Stimulated activated CD8-positive, alpha-beta memory T cell treated with anti-CD3 and anti-CD28 coated beads, Interleukin-7, amount 100 ng/mL, for 4 hours (primary cell): ENCODE results near the gene SPATA1.
"Not testable (repeated sequence)": the region's sequence is repeated elsewhere in the genome, so short reads cannot be mapped to it uniquely, and the experiment has no call there.

Experiments used
- DNase-seq, 2 donors: peaks; one replicate each; pipeline ENCODE4 v3.0.0-alpha.2; 2020; ENCODE audit warnings: low read depth in 2 of 2

SPATA1 gene, protein sequence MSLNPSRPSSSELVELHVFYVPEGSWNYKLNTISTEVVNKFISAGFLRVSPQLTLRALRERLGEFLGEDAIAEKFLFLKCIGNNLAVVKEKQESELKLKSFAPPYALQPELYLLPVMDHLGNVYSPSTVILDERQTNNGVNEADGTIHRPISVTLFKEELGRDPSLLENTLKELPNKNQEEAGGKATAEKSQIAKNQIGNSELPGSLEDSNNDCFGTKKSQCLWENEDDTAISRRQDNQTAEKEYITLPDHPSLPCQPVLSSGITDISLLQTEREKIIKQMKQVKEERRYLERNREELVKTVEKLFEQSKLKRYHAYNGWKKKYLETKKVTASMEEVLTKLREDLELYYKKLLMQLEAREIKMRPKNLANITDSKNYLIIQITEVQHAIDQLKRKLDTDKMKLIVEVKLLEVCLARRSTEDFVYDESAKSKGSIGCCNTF

DNA sequence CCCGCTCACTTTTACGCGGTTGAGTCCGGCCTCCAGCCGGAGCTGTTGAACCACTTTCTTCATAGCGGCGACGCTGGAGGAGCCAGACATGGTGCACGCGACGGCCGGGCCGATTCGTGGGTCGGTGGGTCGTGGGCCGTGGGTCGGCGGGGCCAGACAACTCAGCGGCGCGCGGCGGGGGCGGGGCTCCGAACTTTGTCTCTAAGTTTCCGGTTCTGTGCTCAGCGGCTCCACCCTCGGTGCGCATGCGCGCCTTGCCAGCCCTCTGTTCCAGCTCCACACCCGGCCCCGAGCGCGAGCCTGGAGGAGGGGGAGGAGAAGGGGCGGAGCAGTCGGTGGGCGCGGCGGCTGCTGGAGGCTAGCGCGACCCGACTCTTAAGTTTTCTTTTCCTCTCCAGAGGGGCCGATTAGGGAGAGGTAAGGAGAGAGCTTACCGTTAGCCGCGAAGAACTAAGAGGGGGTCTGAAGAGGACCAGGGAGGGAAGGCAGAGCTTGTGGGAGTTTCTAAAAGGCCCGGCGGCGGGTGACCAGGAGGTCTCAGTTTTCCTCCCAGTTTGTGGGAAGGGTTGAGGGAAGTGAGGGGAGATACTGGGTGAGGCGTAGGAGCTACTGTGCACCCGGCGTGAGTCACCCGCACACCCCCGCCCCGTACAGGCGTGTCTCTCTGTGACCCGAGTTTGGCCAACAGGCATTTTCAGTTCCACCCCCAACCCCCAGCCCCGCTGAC lies at the start of gene SPATA1, which contains the start of gene GNG5:
Gene SPATA1 (plus strand): TSS at position 385 of the 727 bp plus-strand sequence. CDS start 9,974 bp downstream, outside the sequence.
Gene GNG5 (minus strand): TSS at position 580 of the 727 bp plus-strand sequence. CDS start 490 bp downstream, at position 90.
- DNase-seq = peak; percentile 95 to 98

DNA sequence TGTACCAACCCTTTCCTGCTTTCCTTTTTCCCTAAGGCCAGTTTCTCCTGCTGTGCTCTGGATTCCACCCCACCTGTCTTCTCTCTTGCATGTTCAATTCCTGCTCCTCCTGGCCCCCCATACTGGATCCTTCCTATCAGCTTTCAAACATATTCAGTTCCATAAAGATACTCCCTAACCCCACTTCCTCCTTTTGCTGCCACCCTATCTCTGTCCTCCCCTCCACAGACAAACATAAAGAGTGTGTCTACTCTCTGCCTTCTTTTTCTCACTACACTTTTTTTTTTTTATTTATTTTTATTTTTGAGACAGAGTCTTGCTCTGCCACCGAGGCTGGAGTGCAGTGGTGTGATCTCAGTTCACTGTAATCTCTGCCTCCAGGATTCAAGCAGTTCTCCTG lies 44.1 kb upstream of the SPATA1 start:
- no peak for DNase-seq

DNA sequence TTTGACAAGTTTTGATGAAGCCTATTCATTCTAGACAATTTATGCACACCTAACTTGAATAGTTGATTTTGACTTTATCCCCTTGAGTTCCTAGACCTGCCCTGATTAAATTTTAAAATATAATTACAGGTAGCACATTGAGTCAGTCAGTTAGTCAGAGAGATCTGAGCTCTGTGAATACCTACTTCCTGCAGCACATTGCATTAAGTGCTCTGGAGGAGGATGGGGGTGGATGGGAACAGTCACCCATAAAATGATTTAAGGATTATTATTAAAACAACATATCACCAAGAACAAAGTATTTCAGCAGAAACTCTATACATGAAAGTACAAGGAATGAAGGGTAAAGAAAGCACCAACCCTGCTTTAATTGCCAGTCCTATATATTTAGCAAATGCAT lies 38.9 kb upstream of the SPATA1 start:
- no peak for DNase-seq

DNA sequence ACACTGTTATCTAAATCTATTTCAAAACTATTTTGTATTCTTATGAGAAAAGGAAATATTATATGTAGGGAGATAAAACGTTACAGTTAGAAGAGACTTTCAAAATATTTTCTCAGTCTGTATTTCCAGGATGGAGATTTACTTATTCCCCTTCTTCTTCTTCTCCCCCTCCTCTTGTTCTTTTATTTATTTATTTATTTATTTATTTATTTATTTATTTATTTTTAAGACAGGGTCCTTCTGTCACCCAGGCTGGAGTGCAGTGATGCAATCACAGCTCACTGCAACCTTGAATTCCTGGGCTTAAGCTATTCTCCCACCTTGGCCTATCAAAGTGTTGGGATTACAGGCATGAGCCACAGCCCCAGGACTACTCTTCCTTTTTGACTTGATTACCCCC lies 30.0 kb upstream of the SPATA1 start:
- no peak for DNase-seq

DNA sequence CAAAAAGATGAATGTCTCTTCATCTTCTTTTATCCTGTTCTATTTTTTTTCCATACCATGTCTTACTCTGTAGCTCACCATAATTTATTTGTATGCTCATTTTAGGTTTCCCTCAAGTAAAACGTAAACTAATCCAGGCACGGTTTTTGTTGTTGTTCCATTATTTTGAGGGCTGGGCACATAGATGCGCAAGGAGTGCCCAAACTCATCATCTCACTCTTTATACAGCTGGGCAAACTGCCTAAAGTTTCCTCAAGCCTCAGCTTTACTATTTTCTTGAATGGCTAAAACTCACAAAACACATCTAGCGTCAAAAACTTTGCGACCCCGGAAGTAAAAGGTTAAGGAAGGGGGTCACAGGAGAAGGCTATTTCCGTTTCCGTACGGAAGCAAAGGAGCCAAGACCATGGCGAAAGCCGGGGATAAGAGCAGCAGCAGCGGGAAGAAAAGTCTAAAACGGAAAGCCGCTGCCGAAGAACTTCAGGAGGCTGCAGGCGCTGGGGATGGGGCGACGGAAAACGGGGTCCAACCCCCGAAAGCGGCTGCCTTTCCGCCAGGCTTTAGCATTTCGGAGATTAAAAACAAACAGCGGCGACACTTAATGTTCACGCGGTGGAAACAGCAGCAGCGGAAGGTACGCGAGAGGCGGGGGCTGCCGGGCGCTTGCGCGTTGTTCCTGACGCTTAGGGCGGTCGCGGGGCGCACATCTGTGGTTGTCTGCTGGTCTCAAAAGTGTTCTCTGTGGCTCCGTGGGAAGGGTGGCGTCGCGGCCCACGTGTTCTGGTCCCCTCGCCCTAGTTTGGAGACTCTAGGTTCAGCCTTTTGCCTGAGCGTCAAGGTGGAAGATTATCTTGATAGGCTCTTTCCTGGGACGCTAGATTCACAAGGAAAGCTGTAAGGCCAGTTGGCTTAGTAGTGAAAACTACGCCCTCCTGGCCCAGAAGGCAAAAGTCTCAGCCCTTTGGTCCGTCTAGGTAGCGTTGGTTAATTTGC lies 27.0 kb upstream of the SPATA1 start, which contains the start of gene RPF1:
Gene RPF1 (plus strand): TSS at position 391 of the 993 bp plus-strand sequence. CDS start 16 bp downstream, at position 407.
- DNase-seq = peak; percentile 64 to 80

DNA sequence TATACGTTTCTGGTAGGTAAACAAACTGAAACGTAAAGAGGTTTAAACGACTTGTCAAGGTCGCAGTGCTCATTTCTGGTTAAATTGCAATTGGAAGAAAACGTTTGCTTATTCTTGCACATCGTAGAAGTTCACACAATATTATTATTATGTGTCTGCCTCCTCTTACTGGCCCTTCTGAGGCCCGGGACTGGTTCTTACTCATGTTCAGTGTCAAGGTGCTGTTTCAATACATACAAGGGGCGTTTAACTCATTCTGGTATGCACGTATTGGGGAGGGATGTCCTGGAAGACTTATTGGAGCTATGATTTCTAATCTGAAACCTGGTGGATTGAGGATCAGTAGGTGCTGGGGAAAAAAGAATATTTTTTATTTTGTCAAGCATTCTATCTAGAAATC lies 26.2 kb upstream of the SPATA1 start:
- no peak for DNase-seq

DNA sequence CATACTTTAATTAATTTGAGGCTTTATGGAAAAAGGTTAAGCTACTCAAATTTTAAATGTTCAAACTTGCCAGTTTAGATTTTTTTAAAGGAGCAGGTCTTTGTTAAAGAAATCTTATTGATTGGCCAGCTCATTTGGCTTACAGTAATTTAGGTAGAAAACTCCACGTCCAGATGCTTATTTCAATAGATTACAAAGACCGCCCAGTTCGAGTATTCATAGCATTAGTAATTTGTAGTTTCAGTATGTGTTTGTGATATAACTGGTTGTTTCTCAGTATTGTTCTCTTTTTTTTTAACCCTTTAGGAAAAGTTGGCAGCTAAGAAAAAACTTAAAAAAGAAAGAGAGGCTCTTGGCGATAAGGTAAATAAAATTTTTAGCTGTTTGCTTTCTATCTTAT lies 25.5 kb upstream of the SPATA1 start:
- DNase-seq = no peak

DNA sequence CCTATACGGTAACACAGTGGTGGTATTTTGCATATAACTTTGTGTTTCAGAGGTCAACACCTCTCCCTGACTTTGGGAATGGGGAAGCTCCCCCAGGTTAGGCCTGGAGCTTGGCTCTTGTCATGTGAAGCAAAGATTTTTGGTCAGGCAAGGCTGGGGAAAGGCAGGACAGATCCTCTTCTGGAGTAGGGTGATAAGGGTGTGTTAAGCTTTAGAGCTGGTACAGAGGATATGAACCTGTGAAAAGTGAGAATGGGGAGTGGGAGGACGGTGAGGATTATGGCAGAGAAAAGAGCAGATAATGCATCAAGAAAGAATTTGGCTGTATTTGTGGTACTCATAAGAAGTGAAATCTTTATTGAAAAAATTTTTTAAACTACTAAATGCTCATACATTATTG lies 24.9 kb upstream of the SPATA1 start:
- DNase-seq = no peak

DNA sequence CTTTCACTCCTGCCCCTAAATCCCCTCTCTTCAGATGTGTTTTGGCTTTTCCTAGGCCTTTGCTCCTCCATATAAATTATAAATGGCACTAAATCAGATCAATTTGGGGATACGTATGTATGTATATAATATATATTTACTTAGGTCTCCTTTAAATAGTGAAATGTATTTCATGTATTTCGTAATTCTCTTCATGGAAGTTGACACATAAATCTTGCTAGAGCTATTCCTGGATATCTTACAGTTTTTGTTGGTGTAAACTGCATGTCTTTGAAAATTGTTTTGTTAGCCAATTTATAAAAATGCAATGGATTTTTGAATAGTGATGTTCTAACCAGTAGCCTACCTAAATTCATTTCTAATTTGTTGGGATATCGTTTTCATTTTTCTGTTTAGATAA lies 18.1 kb upstream of the SPATA1 start:
- DNase-seq = no peak

DNA sequence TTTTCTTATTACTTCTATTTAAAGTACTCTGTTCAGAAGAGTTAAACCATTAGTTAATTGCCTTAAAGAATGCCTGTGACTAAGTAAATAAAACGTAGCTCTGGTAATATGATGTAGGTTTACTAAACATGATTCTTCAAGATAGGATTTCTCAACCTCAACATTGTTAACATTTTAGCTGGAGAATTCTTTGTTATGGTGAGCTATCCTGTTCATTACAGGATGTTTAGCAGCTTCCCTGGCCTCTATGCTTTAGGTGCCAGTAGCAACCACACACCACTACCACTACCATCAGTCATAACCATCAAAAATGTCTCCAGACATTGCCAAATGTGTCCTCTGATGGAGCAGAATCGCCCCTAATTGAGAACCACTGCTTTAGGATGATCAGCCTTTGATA lies 16.4 kb upstream of the SPATA1 start:
- DNase-seq = no peak

DNA sequence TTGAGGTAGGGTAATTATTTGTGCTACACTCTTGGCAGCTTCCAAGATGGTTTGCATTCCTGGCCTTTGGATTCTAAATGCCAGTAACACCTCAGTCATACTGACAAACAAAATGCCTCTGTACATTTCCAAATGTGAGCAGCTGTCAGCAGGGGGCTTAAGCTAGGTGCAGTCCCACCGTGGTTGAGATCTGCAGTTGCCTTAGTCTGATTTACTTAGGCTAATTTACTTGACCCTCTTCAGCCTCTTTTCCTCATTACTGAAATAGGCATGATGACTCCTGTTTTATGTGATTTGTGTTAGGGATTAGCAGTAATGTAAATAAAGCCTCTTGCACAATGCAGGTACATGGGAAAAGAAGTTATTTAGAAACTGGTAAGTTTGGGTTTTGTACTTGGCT lies 13.5 kb upstream of the SPATA1 start:
- DNase-seq = no peak

DNA sequence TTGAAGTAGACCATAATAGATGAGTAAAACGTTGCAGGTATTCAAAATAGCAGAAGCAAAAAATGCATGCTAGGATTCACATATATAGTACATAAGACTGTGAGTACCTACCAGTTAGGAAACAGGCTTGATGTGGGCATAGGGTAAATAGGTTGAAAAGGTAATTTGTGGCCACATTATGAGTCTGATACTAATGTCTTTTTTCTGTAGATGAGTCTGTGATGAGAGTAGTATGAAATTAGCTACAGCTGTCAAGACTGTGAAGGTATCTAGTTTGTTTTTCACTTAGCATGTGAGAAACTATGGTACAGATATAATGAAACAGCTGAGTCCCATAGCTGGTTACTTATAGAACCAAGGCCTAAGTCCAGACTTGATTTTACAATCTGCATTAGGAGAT lies 12.4 kb upstream of the SPATA1 start:
- no peak for DNase-seq

DNA sequence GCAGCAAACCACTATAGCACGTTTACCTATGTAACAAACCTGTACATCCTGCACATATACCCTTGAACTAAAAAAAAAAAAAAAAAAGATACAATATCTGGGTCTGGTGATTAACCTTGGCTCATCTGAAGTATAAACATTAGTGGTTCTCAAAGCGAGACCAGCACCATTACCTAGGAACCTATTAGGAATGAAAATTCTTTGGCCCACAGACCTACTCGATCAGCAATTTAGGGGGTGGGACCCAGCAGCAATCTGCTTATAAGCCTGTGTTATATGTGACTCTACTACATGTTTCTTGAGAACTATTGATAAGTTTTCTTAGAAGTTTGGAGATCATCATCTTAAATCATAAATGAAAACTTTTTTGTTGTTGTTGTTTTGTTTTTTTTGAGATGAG lies 9.7 kb upstream of the SPATA1 start:
- no peak for DNase-seq

DNA sequence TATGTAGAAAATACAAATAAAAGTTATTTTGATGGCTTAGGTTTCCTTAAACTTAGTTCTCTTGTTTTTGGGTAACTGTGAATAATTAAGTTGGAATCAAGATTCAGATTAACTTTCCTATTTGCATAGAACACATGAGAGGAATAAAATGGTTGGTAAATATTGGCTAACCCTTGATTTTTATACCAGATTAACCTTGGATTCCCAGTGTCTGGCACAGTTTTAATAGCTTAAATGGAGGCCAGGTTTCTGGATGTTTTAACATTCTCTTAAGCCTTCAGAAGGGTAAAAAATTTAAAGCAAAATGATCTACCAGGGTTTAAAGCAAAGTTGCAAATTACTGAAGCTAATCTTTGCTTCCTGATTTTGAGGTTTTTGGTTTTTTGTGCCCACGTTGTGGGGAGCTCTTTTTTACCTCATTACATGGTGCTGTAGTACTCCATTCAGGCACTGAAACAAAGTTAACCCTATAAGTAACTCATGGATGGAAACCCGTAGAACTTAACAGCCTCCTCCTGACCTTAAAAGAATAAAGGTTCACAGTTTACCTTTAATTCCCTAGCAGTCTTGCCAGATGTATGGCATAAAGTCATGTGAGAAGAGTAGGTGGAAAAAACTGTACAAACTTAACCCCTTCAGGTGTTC lies 8.4 kb upstream of the SPATA1 start:
- no peak for DNase-seq

DNA sequence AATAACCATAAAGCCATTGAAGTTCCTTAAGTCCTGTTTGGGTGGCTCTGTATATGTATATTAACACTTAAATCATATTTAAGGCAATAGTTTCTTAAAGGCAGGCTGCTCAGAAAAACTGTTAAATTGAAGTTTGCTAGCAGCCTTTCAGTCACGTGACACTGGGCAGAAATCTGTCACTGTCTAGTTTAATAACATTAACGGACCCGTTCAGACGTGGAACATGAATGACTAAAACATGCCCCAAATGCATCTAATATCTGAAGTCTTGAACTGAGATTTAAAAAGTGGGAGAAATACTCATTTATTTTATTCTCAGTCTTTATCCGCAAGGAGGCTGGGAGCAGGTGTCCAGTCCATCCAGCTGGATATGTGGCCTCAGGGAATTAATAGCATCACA lies 3.3 kb upstream of the SPATA1 start:
- DNase-seq = no peak

DNA sequence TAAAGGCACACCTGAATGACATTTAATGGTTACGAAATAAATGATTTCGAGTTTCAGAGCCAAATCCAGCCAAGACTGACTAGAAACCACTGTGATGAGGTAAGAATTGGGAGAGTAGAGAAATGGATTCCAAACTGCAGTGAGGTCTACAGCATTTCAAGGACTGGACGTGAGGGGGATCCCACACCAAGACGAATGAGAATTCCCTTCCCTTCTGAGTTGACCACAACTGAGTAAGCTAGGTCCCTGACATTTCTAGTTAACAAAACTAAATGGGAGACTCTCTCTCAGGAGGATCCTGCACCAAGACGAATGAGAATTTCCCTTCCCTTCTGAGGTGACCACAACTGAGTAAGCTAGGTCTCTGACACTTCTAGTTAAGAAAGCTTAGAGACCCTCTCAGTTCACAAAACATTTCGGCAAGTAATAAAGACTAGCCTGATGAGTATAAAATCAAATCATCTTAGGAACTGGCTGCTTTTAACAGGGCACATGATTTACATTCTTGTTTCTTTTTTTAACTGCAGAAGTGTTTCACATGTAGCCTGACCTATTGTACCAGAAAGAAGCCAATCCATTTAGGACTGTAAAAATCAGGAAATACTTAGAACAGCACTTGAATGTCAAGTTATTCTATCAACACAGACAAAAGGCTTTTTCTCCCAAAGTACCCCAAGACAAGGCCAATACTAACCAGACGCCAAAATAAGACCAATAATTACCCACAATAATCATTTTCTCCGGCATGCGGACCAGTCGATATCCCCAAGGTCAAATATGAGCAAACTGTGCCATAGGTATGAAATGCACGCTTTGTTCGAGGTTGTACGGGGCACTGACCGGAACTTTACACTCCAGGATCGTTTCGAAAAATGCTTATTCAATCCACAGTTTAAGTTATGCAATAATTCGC lies 1.4 kb upstream of the SPATA1 start:
- DNase-seq = no peak

DNA sequence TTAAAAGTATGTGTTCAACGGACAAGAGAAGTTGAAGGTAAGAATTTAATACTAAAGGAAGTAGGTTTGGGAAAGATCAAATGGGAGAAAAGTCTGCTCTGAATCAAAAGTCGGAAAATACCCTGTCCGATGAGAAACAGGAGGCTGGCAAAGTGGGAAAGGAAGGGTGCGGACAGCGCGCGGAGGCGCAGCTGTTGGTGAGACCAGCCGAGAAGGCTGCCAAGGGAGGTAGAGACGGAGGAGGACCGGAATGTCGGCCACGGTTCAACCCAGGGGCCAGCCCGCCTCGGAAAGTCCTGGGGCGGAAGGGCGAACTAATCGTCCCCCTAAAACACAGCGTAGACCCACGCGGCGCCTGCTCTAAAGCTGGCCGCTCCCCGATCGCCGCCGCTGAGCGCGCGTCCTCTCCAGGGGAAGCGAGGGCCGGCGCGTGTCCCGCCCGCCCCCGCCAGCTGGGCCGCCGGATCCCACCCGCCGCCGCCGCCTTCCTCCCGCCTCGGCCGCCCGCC lies 639 bp upstream of the SPATA1 start:
- no peak for DNase-seq

DNA sequence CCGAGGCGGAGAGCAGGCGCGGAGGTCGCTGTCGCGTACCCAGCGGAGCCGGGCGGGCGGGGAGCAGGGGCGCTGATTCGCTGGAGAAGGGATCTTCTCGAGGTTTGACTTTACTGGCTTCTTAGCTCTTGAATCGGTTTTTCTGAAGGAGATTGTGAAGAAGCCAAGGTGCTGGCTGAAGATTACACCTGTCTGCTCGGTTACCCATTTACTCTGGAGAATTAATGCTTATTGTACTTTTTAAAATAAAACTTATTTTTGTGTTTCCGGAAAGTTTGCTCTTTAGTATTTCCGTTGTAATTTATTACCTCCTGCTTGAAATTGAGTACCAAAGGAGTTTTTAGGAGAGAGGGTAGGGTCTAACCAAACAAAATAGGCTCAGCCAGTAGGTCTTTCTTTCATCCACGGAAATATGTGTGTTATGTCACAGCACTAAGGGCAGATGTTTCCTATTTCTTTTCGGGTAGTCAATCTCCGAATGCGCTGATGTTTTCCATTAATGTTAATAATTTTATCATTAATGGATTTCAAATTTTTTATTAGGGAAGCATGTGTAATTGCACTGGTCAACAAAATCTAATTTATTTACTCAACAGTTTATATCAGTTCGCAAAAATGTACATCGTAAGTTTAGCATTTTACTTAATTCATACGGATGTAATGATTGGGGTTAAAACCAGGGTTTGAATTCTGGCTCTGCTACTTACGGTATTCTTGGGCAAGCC lies 705 bp downstream of the SPATA1 start:
- no peak for DNase-seq

DNA sequence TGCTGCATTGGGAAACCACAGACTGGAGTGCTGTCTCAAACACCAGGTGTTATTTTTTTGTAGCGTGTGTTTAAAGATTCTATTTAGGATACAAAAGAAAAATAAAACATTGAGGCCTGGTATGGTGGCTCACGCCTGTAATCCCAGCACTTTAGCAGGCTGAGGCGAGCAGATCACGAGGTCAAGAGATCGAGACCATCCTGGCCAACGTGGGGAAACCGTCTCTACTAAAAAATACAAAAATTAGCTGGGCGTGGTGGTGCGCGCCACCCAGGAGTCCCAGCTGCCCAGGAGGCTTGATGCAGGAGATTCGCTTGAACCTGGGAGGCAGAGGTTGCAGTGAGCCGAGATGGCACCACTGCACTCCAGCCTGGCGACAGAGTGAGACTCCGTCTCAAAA lies 1.7 kb downstream of the SPATA1 start:
- DNase-seq = not testable (repeated sequence)
